CD1c-positive myeloid dendritic cell (primary cell): ENCODE measurements around the gene LMO7.

ENCODE experiments used
- DNase-seq: peaks from one replicate; pipeline ENCODE4 v3.0.0-alpha.2; 2016; ENCODE audit errors: extremely low spot score

The LMO7 gene

GRCh38 chr13:75843991-75844390 lies 207.9 kb downstream of the LMO7 start:
- DNase-seq = no peak

DNA sequence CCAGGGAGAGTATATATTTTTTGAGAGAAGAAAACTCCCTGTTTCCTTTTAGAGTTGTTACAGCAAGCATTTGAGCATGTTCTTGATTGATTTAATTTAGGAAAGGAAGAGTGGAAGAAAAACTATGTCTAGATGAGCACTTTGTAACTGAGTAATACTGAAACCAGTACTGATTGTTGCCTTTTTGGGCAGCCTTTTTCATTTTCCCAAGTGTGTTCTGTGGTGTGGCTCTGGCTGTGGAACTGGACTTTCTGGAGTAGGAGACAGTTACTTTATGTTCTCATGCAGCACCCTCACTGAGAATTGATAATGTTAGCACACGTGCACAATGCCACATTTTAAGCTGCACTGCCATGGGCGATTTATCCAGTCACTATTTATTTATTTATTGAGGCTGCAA lies 211.5 kb downstream of the LMO7 start:
- no peak for DNase-seq

- no peak for DNase-seq
Observed at GRCh38 chr13:75850916-75851315, 214.8 kb downstream of the LMO7 start.

DNA sequence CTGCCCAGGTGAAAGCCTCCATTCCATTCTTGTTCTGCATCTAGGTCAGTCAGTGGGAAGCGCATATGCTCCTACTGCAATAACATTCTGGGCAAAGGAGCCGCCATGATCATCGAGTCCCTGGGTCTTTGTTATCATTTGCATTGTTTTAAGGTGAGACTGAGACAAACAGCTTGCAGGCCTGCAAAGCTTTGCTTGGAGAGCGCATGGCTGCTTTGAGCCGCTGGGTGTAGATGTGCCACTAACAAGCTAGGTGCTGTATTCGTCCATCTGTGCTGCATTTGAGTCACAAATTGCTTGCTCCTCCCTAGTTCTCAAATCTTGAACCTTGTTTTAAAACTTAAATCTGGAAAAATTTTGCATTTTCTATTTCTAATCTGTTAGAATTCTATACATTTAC lies 219.1 kb downstream of the LMO7 start:
- no peak for DNase-seq

DNA sequence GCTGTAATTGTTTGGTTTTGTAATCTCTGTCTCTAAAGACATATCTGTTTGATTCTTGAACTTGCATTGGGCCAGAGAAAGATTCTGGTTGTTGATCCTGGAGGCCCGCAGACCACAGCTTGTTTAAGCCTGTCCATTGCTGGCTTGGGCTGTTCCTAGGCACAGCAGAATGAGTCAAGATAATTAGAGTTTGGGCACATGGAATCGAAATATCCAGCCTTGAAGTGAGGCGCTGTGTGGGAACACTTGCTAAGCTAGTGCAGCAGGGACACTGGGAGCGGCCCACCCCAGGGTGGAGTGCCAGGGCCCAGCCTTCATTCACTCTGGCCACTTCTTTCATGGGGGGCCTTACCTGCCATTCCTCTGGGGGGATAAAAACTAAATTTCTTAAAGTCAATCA lies 219.7 kb downstream of the LMO7 start:
- DNase-seq = no peak

DNA sequence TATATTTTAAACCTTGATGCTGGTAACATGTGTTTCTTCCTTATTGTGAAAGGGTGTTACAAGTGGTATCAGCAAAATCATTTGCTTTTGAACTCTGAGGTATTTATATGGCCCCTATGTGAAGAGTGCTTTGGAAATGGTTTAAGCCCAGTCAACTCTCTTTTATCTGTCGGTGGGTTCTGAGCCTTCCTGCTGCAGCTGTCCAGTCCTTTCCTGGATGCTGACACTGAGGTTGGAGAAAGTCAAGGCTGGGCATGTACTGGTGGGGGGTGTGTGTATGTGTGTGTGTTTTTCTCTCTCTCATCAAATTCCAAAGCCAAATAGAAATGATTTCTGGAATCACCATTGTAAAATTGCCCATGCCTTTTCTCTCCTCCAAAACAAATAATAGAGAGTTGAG lies 221.2 kb downstream of the LMO7 start:
- DNase-seq = no peak

DNA sequence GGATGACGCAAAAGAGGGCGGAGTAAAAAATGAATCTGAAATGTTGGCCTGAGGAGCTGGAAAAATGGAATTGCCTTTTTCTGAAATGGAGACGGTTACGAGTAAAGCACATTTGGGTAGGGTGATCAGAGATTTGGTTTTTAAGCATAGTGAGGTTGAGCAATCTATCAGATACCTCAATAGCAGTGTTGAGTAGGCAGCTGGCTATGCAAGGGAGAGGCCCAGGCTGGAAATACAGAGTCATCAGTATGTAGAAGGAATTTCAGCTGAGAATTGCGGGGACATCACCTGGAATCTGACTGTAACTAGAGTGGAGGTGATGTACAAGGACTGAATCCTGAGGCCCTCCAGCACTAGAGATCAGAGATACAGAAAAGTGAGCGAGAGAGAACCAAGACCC lies 224.8 kb downstream of the LMO7 start:
- DNase-seq = no peak

GRCh38 chr13:75861786-75862185 lies 225.7 kb downstream of the LMO7 start:
- no peak for DNase-seq

GRCh38 chr13:75864718-75865117 lies 228.6 kb downstream of the LMO7 start:
- DNase-seq = no peak

- DNase-seq = no peak
Observed at GRCh38 chr13:75867379-75868117, 231.4 kb downstream of the LMO7 start.

GRCh38 chr13:75869981-75870380 lies 233.9 kb downstream of the LMO7 start:
- no peak for DNase-seq

GRCh38 chr13:75870397-75870903 lies 234.3 kb downstream of the LMO7 start:
- DNase-seq = peak; percentile 58

DNA sequence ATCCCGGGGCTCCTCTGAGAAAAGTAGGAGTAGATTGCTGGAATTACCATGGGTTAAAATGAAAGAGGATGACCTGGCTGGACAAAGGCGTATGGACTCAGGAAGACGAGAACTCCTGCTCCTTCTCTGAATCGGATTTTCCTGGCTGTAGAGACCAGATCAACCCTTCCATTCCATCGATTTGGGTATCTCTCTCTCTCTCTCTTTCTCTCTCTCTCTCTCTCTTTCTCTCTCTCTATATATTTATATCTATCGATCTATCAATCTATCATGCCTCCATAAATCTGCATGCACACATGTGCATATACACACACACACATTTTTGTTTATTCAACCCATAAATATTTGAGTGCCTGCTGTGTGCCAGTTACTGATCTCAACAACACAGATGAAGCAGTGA lies 234.9 kb downstream of the LMO7 start:
- DNase-seq = no peak

DNA sequence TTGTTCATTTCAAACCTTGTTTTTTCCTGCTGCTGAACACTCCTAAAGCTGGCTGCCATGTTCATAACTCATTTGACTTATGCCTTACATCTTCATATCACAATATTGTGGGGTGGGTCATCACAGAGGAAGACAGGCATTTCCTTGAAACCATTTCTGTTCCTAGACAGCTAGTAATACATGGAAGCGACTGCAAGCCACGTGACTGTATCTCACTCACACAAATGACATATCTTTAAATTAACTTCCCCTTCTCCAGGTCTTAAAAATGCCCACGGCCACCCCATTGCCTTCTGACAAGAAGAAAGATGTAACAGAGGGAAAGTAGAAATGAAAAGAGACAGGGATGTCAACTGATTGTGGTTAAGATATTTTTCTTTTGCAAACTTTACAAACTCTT lies 236.8 kb downstream of the LMO7 start:
- peak; percentile 79 for DNase-seq

DNA sequence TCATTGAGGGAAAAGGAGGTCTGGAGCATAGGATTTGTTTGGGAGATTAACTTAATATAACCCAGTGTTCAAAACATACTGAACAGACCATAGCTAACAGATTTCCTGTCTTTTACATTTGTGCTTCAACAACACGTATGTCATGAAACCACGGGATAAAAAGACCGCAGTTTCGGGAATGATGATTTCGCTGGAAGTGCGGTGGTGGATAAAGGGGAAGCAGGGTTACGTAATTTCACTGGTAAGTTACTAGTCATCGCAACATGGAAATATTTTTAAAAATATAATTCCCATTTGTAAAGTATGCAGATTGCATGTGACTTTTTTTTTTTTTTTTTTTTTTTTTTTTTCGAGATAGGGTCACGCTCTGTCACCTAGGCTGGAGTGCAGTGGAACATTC lies 237.4 kb downstream of the LMO7 start:
- peak; percentile 90 for DNase-seq

DNA sequence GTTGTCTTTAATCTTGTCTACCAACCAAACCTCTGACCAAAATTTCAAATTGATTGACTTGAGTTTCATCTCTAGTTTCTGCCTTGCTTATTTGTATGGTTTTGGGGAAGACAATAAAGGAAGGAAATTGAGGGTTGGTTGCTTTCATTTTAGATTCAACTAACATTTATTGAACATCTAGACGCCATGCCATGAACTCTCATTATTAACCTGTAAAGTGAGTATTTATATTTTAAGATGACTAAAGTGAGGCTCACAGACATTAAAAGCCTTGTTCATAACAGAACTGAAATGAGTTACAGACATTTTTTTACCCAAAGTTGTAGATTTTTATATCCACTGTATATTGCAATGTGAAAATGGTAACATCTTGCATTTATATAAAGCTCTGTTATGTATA lies 239.3 kb downstream of the LMO7 start:
- no peak for DNase-seq

DNA sequence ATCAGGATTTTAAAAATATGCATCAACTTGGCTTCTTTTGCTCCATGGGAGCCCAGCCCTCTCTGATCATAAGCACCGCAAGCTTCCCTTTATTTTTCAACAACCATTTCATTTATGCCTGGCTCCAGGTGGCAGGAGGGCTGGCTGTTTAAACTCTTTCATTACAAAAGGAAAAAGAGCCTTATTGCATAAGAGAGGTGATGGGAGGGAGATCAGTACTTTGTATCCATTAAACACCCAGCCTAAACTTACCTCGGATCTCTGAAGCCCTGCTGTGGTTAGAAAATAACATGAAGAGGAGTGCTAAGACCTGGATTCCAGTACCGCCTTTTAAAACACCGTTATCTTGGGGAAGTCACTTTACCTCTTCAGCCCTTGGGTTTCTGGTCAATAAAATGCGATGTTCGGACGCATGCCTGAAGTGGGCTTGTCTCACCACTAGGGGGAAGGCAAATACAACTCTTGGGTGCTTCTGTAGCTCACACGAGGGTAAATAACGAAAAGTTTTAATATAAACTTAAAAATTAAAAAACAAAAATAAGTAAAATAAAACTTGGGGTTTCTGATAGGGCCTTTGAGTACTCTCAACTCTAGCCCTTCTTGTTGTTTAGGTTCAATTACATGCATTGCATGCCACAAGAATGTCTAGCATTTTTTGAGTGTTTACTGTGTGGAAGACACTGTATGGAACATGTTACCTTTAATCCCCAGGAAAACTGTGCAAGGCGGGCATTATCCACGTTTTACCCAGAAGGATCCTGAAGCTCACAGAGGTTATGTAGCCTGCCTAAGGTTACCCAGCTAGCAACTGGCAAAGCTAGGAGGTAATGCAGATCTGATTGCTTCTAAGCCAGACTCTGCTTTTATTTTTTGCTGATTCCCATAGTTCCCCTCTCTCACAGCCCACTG lies 240.3 kb downstream of the LMO7 start:
- DNase-seq = peak; percentile 75

- no peak for DNase-seq
Observed at GRCh38 chr13:75877071-75877470, 240.9 kb downstream of the LMO7 start.

DNA sequence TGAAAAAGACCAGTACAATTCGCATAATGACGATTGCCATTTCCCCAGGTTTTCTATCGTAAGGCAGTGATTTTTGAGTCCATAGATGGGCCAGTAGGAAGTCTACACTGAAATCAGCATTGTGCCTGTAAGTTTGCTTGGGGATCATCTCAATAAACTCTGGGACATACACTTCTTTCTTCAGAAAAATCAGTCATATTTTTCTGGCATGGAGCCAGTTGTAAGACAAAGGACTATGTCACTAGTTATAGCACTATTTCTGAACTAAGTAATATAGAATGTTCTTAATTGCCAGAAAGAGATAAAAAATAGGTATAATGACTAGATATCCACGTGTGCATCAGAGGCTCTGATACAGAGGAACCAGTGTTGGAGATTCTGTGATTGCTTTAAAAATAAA lies 243.5 kb downstream of the LMO7 start:
- DNase-seq = no peak

DNA sequence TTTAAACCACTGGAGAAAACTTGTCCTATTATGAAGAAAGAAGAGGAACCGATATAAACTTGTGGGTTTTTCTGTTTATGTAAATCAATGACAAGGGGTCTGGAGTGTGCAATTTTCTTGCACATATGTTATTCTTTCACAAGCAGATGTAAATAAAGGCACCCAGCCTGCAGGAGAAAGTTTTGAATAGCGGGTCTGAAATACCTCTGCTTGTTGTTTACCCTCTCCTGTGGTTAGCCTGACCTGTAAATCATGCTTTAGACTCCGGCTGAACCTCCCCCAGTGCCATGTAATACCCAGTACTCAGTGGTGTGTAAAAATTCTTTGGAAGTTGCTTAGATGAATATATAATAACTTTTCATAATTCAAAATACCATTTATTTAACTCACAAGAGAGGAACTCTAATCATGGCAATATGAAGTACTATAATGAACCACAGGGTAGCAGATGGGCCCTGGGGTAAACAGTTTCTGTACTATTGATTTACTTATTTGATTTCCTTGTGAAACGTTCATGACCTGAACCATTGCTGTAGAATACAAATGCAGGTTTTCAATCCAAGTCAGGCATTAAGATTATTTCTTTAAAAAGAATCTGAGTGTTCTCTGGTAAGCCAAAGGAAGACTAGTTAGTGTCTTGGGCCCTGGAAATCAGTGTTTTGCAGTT lies 245.1 kb downstream of the LMO7 start:
- DNase-seq = no peak

GRCh38 chr13:75882261-75882660 lies 246.1 kb downstream of the LMO7 start:
- no peak for DNase-seq

GRCh38 chr13:75889427-75889826 lies 253.3 kb downstream of the LMO7 start:
- no peak for DNase-seq
